Caki2 (cell line): Measurements from ENCODE around the gene ERC1. TPM values are rescaled to one million over a fixed set of nuclear protein-coding genes. Genes with fewer than 3 reads are reported as not detected.

Source experiments
- DNase-seq: peaks from one replicate; pipeline ENCODE4 v3.0.0-alpha.2; 2015; ENCODE audit warnings: low read depth
- in situ Hi-C: cut with HindIII; loops from 2 replicates; pipeline ENCODE4 v1.10.0; 2016; ENCODE audit warnings: low sequenced_read_pairs, low pct_unique_long_range_greater_than_20kb, mixed read lengths
- total RNA-seq: library from RNA; depleted of rRNA; stranded (reverse); fragments of >200 nt; shearing (Covaris generic); gene quantifications from 2 replicates; pipeline ENCODE4 v1.2.3, GENCODE V29; 2014; ENCODE audit warnings: low replicate concordance; rRNA removed

ERC1 gene
- total RNA-seq = 11.3 and 12.8 TPM in 2 replicates

DNA sequence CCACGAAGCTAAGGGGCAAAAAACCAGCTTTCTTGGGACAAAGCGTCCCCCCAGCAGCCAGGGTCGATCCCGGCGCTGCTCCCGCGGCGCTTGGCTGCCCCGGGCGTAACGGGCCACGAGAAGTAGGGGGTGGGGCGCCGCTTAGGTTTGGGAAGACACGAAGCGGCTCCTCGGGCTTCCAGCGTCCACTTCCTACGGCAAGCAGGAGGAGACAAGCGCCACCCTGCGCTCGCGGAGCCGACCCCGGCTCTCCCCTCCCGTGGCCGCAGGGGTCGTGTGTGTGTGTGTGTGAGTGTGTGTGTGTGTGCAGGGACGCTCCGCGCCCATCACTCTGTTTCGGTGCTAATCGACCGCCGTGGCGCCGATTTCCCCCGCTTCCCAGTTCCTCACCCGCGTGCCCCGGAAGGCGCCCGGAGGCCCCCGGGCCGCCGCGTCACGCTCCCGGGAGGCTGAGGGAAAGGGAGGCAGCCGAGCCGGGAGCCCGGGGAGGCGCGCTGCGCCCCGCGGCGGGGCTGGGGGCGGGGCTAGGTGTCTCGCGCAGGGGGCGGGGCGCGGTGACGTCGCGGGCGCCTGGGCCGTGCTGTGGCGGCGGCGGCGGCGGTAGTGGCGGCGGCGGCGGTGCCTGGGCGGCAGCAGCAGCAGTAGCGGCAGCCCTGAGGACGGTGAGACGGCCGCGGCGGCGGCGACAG, at the start of gene ERC1:
ERC1 (plus strand) TSS at position 563 of the 689 bp plus-strand sequence. CDS start 36,681 bp downstream, outside the sequence.
- peak; percentile 91 for DNase-seq
- in situ Hi-C loops = no loop called here

DNA sequence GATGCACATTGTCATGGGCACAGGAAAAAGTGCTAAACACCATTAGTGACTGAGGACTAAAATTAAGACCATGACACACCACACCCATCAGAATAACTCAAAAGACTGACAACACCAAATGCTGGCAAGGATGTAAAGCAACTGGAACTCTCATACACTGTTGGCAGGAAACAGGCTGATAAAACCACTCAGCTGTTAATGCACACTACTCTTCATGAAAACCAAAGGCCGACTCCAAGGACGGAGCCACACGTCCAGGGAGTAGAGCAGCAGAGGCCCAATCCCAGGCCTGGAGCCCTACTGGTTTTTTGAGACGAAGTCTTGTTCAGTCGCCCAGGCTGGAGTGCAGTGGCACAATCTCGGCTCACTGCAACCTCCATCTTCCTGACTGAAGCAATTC, 48.0 kb upstream of the ERC1 start:
- DNase-seq = no peak
- in situ Hi-C loops = no loop called here

DNA sequence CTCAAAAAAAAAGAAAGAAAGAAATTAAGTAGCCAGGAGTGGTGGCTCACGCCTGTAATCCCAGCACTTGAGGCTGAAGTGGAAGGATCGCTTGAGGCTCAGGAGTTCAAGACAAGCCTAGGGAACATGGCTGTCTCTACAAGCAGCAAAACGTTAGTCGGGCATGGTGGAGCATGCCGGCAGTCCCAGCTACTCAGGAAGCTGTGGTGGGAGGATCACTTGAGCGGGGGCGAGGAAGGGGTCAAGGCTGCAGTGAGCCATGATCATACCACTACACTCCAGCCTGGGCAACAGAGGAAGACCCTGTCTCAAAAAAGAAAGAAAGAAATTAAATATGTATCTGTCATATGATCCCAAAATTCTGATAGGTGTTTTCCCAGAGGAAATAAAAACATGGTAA, 46.8 kb upstream of the ERC1 start:
- in situ Hi-C loops = no loop called here
- DNase-seq = no peak

DNA sequence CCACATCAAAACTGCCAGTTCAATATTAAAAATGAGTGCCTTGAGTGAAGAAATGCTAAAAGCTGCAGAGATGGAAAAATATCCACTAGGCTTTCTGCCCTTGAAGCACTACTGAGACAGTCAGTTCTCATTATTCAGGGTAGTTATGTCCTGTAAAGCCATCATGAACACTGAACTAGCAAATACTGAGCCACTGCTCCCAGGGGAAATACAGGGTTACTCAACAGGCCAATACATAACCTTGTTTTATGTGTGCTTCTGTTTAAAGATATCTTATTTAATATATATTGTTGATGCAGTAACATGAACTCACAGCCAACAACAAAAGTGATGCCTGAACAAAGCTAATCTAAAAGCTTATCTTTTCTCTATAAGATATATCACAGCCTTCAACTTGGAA, 44.8 kb upstream of the ERC1 start:
- in situ Hi-C loops = no loop called here
- no peak for DNase-seq

- no peak for DNase-seq
- in situ Hi-C loops = no loop called here
Measured at GRCh38 chr12:946631-947030, 44.4 kb upstream of the ERC1 start.

DNA sequence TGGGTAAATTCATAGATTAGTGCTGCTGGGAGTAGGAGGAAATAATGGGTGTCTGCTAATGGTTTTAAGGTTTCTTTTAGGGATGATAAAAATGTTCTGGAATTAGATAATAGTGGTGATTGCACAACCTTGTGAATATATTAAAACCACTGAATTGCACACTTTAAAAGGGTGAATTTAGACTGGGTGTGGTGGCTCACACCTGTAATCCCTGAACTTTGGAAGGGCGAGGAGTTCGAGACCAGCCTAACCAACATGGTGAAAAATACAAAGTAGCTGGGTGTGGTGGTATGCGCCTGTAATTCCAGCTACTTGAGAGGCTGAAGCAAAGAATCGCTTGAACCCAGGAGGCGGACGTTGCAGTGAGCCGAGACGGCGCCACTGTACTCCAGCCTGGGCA, 42.8 kb upstream of the ERC1 start:
- in situ Hi-C loops = no loop called here
- no peak for DNase-seq

DNA sequence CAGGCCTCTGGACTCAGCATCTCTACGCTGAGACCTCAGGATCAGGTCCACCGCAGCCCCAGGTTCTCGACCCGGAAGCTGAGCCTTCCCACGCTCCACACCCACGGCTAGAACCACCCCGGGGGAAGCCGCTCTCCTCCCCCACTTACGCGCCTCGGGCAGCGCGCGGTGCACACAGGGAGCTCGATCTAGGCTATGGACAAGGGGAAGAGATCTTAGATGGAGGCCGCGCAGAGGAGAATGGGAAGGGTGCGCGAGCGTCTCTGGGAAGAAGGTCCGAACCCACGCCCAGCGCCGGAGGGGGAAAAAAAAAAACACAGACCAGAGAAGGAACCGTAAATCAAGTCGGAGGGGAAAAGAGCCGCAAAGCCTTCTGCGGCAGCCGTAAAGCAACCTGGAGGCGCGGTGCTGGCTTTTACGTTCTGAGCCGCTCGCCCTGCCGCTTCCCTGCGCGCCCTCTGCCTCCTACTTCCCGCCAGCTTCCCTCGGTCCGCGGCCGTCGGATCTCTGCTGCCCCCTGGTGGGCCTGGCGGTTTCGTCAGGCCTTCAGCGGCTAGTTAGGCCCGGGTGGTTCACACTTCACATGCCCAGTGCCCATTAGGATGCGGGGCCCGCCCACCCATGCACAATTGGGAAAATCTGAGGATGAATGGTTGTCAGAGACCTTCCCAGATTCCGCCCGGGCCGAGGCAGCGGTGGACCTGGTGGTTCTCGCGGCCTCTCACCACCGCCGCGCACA, 41.4 kb upstream of the ERC1 start, which contains the start of gene RAD52:
RAD52 (minus strand) TSS at position 242 of the 739 bp plus-strand sequence. CDS start 16,636 bp downstream, outside the sequence.
- peak; percentile 100 for DNase-seq
- in situ Hi-C loops = no loop called here

GRCh38 chr12:951176-951575, 39.8 kb upstream of the ERC1 start:
- DNase-seq = no peak
- in situ Hi-C loops = no loop called here

DNA sequence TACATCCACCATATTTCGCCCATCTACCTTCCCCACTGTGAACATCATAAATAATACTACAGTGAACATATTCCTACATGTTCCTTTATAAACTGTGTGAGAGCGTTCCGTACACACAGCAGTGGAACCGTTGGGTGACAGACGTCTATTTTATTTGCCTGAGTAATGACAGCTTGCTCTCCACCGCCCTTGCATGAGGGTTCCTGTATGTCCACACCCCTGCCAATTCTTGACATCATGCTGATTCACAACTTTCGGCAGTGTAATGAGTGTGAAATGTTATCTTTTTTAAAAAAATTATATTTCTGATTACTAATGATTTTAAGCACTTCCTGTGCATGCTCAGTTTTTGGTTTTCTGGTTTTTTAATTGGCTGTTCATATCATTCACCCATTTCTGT, 37.2 kb upstream of the ERC1 start:
- no peak for DNase-seq
- in situ Hi-C loops = no loop called here

- no peak for DNase-seq
- in situ Hi-C loops = no loop called here
Measured at GRCh38 chr12:954741-955140, 36.3 kb upstream of the ERC1 start.

GRCh38 chr12:955939-956338, 35.1 kb upstream of the ERC1 start:
- DNase-seq = no peak
- in situ Hi-C loops = no loop called here

DNA sequence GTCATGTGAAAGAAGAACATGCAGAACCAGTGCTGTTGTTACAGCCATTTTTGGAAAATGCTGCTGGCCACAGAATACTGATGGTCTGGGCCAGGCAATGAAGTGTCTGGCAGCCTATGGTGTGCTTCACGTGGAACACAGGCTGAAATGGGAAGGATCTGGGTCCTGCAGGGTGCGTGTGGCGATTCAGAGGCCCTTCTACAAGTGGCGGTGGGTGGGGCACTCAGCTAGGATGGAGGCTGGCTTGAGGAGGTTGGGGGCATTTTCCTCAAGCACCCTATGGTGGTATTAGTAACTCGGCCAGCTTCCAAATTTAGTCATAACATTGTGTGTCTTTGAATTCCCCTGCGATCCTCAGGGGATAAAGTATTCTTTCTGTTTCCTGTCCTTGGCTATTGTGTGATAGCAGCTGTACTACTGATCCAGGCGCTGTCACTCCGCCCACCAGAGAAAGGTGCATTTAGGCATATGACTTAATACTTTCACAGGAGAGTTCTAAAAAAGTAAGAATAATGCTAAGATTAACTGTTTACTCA, 32.4 kb upstream of the ERC1 start:
- in situ Hi-C loops = no loop called here
- no peak for DNase-seq

GRCh38 chr12:966724-967123, 24.3 kb upstream of the ERC1 start:
- in situ Hi-C loops = no loop called here
- DNase-seq = no peak

DNA sequence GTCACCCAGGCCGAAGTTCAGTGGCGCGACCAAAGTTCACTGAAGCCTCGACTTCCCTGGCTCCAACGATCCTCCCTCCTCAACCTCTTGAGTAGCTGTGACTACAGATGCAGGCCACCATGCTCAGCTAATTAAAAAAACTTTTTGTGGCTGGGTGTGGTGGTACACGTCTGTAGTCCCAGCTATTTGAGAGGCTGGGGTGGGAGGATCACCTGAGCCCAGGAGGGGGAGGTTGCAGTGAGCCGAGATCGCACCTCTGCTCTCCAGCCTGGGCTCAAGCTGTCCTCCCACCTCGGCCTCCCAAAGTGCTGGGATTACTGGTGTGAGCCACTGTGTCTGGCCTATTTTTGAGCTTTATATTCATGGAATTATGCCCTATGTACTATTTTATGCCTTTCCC, 23.4 kb upstream of the ERC1 start:
- in situ Hi-C loops = no loop called here
- DNase-seq = no peak

DNA sequence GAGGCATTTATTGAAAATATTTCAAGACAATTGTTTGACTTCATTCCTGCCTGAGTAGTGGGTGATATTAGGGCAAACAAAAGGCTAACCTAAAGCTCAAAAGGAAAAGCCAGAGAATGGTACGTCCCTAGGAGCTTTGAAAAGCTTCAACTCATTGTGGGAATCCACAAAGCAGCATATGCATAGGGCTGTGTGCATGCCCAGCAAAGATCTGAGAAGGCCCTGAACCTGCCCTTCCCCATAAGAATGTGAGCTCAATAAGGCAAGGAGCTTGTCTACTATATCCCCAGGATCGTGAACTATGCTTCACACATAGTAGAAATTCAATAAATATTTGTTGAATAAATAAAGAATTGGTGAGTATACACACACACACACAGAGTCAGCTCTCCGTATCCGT, 22.5 kb upstream of the ERC1 start:
- in situ Hi-C loops = no loop called here
- DNase-seq = no peak

GRCh38 chr12:969821-970220, 21.2 kb upstream of the ERC1 start:
- in situ Hi-C loops = no loop called here
- DNase-seq = no peak

GRCh38 chr12:971991-972390, 19.0 kb upstream of the ERC1 start:
- DNase-seq = no peak
- in situ Hi-C loops = no loop called here

GRCh38 chr12:974271-974862, 16.7 kb upstream of the ERC1 start:
- DNase-seq = no peak
- in situ Hi-C loops = no loop called here

DNA sequence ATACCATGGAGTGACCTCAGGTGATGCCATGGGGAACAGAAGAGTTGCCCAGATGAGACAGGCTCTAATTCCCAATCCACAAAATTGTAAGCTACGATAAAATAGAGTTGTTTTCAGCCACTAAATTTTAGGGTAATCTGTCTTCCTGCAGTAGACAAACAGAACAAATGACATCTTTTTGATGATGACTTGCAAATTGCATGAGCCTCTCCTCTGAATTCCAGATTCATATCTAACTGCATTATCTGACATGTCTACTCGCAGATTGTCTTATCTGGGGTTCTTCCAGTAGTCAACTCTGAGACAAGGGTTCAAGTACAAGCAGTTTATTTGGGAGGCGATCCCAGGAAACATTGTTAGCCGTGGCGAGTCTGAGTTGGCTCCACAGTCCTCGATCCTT, 14.4 kb upstream of the ERC1 start:
- in situ Hi-C loops = no loop called here

More for the DNA sequence above, 14.4 kb upstream of the ERC1 start:
- DNase-seq = no peak
